IPS-18c (cell line): Measurements from ENCODE around the gene MSMO1.

Source experiments
- H3K4me3 ChIP-seq: 2 replicates; pipeline ENCODE4 v1.7.0; 2013; ENCODE audit warnings: low read depth, mild to moderate bottlenecking, low read length, moderate library complexity; ENCODE audit not compliant: insufficient read depth
- H3K9me3 ChIP-seq: one replicate; pipeline ENCODE4 v1.6.1; 2013; ENCODE audit warnings: mild to moderate bottlenecking, low read length, moderate library complexity; ENCODE audit not compliant: control insufficient read depth, insufficient read depth

The MSMO1 gene

GRCh38 chr4:165343353-165344191 lies 16.1 kb downstream of the MSMO1 start:
- H3K9me3 ChIP-seq: no peaks in the 10 kb centered on the region
- H3K4me3 ChIP-seq: no peak overlapping the region

- Histone ChIP-seq H3K4me3 (no peak overlapping the region), H3K9me3 (no peaks in the 10 kb centered on the region)
Measured at GRCh38 chr4:165345666-165346417, 18.4 kb downstream of the MSMO1 start.

GRCh38 chr4:165347647-165348569 lies 20.4 kb downstream of the MSMO1 start:
- Histone ChIP-seq H3K4me3 (no peak overlapping the region), H3K9me3 (no peaks in the 10 kb centered on the region)

- Histone ChIP-seq H3K9me3 (no peaks in the 10 kb centered on the region), H3K4me3 (no peak overlapping the region)
Measured at GRCh38 chr4:165351359-165352130, 24.1 kb downstream of the MSMO1 start.

- no peak overlapping the region for H3K4me3 ChIP-seq
- H3K9me3 ChIP-seq: no peaks in the 10 kb centered on the region
Measured at GRCh38 chr4:165355900-165356300, 28.4 kb downstream of the MSMO1 start.

- H3K9me3 ChIP-seq: no peaks in the 10 kb centered on the region
- H3K4me3 ChIP-seq: no peak overlapping the region
Measured at GRCh38 chr4:165359506-165359905, 32.0 kb downstream of the MSMO1 start.

- Histone ChIP-seq H3K9me3 (no peaks in the 10 kb centered on the region), H3K4me3 (no peak overlapping the region)
Measured at GRCh38 chr4:165360041-165360695, 32.7 kb downstream of the MSMO1 start.

- H3K9me3 ChIP-seq: no peaks in the 10 kb centered on the region
- H3K4me3 ChIP-seq: no peak overlapping the region
Measured at GRCh38 chr4:165360985-165361670, 33.7 kb downstream of the MSMO1 start.

- H3K4me3 ChIP-seq: no peak overlapping the region
- H3K9me3 ChIP-seq: no peaks in the 10 kb centered on the region
Measured at GRCh38 chr4:165361810-165362209, 34.3 kb downstream of the MSMO1 start.

GRCh38 chr4:165364452-165365080 lies 37.1 kb downstream of the MSMO1 start:
- H3K9me3 ChIP-seq: no peaks in the 10 kb centered on the region
- no peak overlapping the region for H3K4me3 ChIP-seq

- Histone ChIP-seq H3K9me3 (no peaks in the 10 kb centered on the region), H3K4me3 (no peak overlapping the region)
Measured at GRCh38 chr4:165367040-165367439, 39.6 kb downstream of the MSMO1 start.

- H3K9me3 ChIP-seq: no peaks in the 10 kb centered on the region
- no peak overlapping the region for H3K4me3 ChIP-seq
Measured at GRCh38 chr4:165368114-165368513, 40.6 kb downstream of the MSMO1 start.

- Histone ChIP-seq H3K9me3 (no peaks in the 10 kb centered on the region), H3K4me3 (no peak overlapping the region)
Measured at GRCh38 chr4:165368567-165368966, 41.1 kb downstream of the MSMO1 start.

- no peak overlapping the region for H3K4me3 ChIP-seq
- no peaks in the 10 kb centered on the region for H3K9me3 ChIP-seq
Measured at GRCh38 chr4:165369522-165369921, 42.1 kb downstream of the MSMO1 start.

GRCh38 chr4:165370530-165370929 lies 43.1 kb downstream of the MSMO1 start:
- Histone ChIP-seq H3K9me3 (no peaks in the 10 kb centered on the region), H3K4me3 (no peak overlapping the region)
